ENCODE data around the gene WDR38. TPM values are rescaled to one million over a fixed set of nuclear protein-coding genes. Genes with fewer than 3 reads are reported as not detected.
A peak's percentile ranks its signal among the peaks of the same experiment; 100 is the strongest.

The WDR38 gene
- total and polyA plus RNA-seq, 9 of the 15 experiments (the other 6 are each of a cell fraction or from before 2014, with no cell fraction given) = not detected

GRCh38 chr9:124869986-124870560, 16.8 kb downstream of the WDR38 start (continued):
- TF ChIP-seq ETS1 (conservative IDR thresholded peaks at IDR 0.05; ENCODE audit: control insufficient read depth, low read depth, low read length) (no peak), ZFP91 (CRISPR knock-in tag; IDR thresholded peaks at IDR 0.05) (no peak), MXI1 (IDR thresholded peaks at IDR 0.05; ENCODE audit: low read depth, low read length) (0 out of 2 replicates have a peak, but pooled peaks have one; percentile 42), TBL1XR1 (IDR thresholded peaks at IDR 0.05; ENCODE audit: low read length in 2 of 2) (peak in 1 of 2 experiments; percentile 50; a peak in 1 of 4 replicates), DACH1 (IDR thresholded peaks at IDR 0.05; ENCODE audit: partially characterized antibody) (no peak), TEAD1 (CRISPR knock-in tag; IDR thresholded peaks at IDR 0.05) (0 out of 4 replicates have a peak, but pooled peaks of 1 of the 2 experiments have one; percentile 12), SMAD4 (CRISPR knock-in tag; conservative IDR thresholded peaks at IDR 0.05) (0 out of 2 replicates have a peak, but pooled peaks have one; percentile 26), ZBTB43 (CRISPR knock-in tag; IDR thresholded peaks at IDR 0.05) (no peak), BHLHE40 (IDR thresholded peaks at IDR 0.05; ENCODE audit: low read length) (peak; percentile 63), RB1 (IDR thresholded peaks at IDR 0.05; ENCODE audit: low read depth) (0 out of 2 replicates have a peak, but pooled peaks have one; percentile 9), CREM (IDR thresholded peaks at IDR 0.05; ENCODE audit: low read depth) (peak; percentile 18; the same call in 1 of the 2 replicates), NR1H2 (CRISPR knock-in tag; IDR thresholded peaks at IDR 0.05) (0 out of 2 replicates have a peak, but pooled peaks have one; percentile 25), REST (IDR thresholded peaks at IDR 0.05; ENCODE audit: borderline replicate concordance) (0 out of 2 replicates have a peak, but pooled peaks have one; percentile 1), REST (CRISPR knock-in tag; IDR thresholded peaks at IDR 0.05; ENCODE audit: low read depth) (no peak), PRPF4 (IDR thresholded peaks at IDR 0.05; ENCODE audit: insufficient read depth, low read depth, low read length, poor library complexity, severe bottlenecking) (no peak), LEF1 (IDR thresholded peaks at IDR 0.05) (peak; percentile 59)

Measured in K562 (cell line).